GM18867 (cell line): ENCODE measurements around the gene SNX9.
"Not testable (repeated sequence)": the region's sequence is repeated elsewhere in the genome, so short reads cannot be mapped to it uniquely, and the experiment has no call there.

Experiments used
- ATAC-seq: cut with Tn5 transposase; IDR thresholded peaks from one replicate; pipeline ENCODE4 v1.9.1; 2021; ENCODE audit warnings: mild to moderate bottlenecking, moderate library complexity; ENCODE audit not compliant: unreplicated experiment

SNX9 gene

DNA sequence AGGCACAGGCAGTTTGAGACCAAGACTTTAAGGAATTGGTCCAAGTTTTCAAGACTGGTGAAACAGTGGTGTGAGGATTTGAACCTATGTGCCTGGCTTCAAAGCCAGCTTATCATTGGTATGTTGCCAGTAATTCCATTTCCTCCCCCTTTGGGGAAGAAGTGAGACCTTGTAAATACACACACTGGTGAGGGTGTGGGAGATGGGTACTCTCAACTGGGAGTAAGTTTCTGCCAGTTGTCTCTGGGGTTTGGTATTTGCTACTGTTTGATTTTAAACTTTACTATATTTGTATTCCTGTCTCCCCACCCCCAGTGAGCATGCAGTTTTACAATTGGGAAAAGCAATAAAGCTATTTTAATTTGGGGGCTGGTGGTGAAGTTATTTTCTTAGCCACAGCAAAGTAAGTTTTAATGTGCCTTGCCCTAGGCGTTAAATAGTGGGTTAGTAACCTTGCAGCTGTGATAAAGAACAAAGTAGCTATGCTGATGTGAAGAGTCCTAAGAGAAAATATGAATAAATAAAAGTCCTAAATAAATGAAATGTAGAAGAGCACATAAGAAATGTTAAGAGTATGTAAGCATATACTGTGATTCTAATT, 31.0 kb downstream of the SNX9 start:
- no peak for ATAC-seq

DNA sequence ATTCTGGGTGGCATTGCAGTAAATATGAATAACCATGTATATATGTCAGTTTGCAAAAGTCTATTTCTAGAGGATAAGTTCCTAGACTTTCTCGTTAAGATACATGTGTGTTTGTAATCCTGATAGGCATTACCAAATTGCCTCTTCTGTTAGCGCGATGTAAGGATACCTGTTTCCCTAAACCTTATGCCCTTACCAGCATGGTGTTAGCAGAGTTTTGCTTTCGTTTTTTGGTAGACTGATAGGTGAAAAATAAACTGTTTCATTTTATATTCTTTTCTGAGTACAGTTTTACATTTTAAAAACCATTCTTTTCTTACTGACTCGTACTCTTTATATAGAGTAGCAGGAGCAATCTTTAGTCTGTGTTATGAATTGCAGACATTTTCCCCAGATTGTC, 32.3 kb downstream of the SNX9 start:
- no peak for ATAC-seq

DNA sequence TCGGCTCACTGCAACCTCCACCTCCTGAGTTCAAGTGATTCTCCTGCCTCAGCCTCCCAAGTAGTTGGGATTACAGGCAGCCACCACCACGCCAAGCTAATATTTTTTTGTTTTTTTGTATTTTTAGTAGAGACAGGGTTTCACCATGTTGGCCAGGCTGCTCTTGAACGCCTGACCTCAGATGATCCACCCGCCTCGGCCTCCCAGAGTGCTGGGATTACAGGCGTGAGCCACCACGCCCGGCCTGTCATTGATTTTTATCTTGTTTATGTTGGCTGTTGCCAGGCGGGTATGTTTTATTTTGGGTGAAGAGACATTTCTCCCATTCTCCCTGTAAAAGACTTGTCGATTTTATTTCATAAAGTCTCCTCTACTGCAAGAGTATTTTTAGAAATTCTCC, 32.8 kb downstream of the SNX9 start:
- ATAC-seq: not testable (repeated sequence)

DNA sequence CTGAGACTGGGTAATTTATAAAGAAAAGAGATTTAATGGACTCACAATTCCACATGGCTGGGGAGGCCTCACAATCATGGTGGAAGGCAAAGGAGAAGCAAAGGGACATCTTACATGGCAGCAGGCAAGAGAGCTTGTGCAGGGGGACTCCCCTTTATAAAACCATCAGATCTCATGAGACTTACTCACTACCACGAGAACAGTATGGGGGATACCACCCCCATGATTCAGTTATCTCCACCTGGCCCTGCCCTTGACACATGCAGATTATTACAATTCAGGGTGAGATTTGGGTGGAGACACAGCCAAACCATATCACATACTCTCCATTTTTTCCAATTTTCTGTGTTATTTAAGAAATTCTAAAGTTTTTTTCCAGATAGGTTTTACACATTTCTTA, 35.6 kb downstream of the SNX9 start:
- not testable (repeated sequence) for ATAC-seq

DNA sequence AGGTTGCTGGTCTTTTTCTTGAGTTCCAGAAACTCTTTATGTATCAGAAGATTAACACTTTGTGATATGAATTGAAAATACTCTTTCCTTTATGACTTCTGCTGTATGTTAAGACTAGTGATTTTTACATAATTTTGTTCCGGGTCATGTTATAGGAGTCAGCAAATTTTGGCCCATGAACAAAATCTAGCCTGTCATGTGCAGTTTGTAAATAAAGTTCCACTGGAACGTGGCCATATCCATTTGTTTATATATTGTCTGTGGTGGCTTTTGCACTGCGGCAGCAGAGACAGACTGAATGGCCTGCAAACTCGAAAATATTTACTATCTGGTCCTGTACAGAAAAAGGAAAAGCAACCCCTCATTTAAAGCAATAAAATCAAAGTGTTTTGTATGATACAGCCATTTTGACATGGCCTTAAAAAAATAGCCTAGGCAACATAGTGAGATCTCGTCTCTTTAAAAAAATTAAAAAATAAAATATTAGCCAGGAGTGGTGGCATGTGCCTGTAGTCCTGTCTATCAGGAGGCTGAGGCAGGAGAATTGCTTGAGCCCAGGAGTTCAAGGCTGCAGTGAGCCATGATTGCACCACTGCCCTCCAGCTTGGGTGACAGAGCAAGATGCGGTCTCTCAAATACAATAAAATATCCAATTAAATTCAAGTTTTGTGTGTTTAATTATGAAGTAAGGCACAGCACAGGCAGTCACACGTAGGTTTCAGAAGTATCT, 36.9 kb downstream of the SNX9 start:
- ATAC-seq: no peak

DNA sequence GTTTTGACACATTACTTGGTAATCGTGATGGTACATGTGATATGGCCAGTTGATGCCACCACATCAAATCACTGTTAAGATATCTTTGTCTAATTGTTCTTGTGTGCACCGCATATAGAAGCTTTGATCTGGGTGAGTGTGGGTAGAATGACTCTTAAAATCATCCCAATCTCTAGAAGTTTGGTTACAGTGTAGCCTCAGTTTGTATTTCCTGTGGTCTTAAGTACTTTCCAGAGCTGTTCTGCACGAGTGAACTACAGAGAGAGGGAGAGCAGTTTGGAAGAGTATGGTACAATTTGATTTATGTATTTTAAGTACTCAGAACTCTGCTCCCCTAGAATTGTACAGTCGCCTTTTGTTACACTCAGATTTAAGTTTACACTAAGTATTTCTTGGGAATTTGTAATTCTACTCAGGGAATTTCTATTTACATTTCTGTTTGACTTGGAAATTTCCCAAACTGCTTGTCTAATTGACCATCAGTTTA, 37.5 kb downstream of the SNX9 start:
- no peak for ATAC-seq

DNA sequence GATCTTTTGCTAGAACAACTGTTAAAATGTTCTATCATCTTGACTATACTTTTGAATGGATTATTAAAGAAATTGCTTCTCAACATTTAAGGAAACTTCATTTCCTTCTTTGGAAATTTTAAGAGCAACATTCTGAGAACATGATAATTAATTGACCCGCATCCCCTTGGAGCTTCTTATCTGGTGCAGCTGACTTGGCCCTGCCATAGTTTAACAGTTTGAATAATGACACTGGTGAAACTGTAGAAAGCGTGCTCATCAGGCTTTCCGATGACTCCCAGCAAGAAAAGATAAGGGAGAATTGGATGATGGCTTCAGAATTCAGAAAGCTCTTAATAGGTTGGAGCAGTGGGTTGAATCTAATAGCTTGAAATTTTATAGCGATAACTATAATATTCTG, 38.1 kb downstream of the SNX9 start:
- ATAC-seq: no peak

DNA sequence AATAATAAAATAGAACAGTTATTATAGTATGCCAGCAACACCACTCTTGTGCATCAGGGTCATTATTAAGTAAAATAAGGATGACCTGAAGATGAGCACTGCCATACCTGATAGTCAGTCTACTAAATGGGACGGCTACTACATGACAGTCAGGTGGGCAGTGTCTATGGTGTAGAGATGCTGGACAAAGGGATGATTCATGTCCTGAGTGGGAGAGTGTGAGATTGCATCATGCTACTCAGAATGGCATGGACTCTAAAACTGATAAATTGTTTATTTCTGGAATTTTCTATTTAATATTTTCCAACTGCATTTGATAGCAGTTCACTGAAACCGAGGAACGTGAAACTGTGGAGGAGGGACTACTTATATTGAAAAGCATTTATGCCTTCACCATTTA, 38.8 kb downstream of the SNX9 start:
- ATAC-seq: no peak

DNA sequence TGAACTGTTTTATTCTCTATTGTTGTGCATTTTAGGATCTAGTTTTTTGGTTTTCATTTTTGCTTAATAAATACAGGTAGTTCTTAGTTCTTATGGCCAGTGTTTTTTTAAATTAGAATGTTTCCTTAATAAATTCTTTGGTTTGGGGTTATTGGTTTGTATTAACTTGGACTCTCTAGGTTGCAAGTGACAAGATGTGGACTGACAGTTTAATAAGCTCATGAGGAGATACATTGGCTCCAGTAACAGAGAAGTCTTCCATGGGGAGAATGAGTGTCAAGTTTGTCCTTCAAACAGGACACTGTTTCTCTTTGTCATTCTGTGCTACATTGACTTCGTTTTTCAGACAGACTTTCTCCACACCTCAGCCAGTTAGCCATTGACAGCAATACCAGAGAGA, 39.7 kb downstream of the SNX9 start:
- ATAC-seq: no peak

DNA sequence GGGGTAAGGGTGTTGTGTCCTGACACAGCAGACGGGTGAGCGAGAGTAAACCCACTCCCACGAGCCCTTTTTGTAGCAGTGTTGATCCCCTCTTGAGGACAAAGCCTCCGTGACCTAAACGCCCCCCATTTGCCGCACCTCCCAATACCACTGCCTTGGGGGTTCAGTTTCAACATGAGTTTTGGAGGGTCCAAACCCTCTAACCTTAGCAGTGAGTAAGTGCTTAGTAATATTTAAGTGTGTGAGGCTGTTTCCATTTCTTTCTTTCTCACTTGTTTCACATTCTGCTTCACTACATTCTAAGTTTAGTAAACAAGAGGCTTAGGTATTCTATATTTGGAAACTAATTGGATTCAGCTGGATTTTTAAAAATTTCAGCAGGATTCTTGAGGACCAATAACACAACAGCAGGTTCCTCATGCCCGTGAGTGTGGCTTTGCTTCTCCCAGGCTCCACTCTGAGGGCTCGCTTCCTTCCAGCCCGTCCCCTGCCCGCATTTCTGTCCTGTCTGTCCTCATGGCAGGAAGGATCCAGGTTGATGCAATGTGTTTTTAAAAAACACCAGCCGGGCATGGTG, 41.2 kb downstream of the SNX9 start:
- no peak for ATAC-seq

DNA sequence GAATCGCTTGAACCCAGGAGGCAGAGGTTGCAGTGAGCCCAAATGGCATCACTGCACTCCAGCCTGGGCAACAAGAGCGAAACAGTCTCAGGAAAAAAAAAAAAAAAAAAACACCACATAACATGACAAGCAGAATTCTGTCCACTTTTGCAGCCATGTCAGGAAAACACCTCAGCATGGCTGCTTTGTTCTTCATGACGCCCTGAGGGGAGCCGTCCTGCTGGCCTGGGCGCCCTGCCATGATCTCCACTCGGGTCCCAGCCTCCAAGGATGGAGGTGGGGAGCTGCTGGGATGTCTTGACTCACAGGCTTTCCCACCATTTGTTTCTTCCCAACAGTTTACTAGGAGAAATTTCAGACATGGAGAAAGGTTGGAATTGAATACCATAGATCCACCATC, 42.2 kb downstream of the SNX9 start:
- no peak for ATAC-seq

DNA sequence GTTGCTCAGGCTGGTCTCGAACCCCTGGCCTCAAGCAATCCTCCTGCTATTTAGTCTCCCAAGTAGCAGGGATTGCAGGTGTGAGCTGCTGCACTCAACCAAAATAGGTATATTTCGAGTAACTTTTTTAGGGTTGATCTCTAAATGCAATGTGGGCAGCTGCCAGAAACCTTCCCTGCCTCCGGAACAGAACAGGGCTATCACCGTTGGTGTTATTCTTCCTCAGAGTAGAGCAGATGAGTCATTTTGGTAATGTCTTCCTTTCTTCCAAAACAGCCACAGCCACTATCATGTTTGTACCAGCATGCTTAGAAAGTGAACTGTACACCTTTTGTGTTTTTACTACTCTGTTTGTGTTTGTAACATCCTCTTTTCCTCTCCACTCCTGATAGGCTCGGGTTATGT, 44.1 kb downstream of the SNX9 start:
- no peak for ATAC-seq

DNA sequence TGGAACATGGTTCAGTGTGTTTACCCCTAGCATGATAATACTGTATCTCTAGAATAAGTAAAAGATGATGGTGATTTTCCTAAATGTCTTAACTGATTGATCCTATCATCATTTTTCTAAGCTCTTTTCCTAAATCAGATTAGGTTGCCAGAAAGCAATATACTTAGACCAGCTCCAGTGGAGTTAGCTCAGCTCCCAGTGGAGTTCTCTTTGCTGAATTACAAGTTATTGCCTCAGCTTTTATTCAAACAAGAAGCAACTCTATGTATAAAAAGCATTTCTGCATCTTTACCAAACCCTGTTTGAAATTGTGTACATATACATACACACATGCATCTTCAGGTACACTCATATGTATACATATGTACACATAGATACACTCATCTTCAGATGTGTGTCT, 44.9 kb downstream of the SNX9 start:
- no peak for ATAC-seq

DNA sequence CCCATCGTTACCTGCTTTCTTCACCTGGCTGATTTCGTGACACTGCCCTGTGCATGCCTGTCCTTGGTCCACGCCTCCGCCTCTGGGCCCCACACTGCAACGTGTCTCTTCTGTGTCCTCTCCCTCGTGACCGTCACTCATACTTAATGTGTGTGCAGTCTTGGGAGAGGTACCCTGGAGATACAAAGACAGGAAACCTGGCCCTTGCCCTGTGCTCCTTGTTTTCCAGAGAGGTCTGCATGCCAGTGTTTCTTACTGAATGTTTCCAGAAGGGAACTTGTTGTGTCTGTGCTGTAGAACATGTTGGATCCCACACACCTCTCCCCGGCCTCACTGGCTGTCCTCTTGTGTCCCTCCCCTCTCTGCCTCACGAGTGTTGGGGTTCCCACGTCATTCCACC, 45.8 kb downstream of the SNX9 start:
- no peak for ATAC-seq

DNA sequence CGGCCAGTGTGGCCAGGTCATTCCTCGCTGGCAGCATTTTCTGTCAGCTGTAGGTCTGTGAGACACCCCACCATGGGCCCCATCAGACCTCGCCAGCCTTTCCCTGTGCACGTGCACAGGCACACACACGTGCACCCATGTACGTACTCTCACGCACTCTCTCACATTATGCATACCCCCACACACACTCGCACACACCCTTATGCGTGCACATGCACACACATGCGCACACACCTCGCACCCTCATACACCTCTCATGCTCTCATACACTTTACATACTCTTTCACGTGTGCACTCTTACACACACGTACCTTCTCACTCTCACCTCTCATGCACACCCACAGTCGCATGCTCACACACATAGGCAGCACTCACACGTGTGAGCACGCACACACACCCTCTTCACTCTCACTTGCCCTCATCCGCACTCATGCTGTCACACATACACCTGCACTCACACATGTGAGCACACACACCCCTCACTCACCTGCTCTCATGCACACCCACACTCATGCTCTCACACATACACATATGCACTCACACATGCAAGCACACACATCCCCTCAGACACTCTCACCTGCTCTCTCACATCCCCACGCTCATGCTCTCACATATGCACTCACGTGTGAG, 46.7 kb downstream of the SNX9 start:
- no peak for ATAC-seq

DNA sequence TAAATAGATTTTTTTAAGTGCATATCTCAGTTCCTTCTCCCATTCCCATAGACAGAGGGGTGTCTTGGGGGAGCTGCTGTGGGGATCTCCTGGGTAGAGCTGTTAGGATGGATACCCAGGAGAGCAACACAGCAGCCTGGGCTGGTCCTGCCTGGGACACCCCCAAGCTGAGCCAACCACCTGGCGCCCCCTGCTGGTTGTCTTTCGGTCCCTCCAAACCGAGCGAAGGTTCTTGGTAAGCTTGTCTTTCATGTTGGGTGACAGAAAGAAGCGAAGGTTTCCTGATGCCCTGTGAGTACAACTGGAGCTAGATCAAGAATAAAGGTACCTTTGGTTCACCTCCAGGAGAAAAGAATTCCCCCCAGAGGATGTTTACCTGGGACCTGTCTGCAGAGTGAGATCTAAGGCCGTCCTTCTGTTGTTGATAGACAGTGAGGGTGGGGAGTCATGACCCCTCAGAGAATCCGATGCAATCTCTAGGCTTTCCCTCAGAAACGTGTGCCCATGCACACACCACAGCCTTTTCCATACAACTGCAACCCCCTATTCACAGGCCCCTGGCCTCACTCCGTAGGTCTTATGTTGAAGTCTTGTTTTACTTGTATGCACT, 50.8 kb downstream of the SNX9 start:
- peak; percentile 77 for ATAC-seq

DNA sequence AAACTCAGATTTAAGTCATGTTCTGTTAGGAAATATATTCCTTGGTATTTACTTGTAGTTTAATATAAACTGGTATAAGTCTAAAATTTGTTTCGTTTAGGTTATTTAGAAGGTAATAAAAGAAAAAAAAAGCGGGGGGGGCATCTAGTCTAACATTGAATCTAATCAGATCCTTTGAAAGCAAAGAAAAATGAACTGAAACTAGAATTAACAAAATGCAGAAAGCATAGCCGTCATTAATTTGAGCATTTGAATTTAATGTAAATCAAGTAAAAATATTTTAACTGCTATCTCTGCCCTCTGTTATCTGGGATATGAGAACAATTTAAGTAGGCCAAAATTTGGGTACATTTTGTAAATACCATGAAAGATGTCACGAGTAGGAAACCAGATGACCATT, 54.1 kb downstream of the SNX9 start:
- ATAC-seq: no peak

DNA sequence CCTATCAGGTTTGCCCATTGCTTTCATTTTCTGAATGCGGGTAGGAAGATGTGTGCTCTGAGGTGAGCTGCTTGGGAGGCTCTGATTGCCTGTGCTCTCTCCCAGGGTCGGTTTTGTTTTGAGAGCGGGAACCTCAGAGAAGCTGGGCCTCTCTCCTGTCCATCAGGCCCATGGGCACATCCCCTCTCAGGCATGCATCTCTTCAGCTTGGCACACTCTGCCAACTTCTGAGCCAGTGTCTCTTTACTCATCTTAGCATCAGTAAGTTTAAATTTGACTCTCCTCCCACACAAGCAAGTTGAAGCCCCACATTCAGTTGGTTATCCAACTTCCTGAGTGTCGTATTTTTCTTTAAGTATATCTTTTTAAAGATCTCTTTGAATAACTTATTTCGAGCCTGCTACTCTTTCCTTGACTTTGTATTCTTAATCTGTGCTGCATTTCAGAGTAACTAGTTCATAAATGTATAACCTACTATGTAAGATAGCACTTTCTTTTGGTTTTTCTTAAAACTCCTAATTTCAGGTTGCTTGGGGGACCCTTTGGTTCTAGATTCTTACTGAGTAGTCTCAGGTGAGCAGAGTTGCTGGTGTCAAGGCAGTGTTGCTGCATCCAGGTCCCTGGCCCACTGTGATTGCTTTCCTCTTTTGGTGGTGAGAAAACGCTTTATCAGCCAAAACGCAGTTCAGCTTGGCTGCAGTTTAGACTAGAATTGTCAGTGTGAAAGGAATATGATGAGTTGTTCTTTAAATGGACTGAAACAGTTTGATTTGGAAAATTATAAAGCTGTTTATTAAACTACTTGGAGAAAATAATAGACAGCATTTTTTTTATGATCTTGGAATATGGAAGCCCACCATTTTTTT, 54.8 kb downstream of the SNX9 start:
- ATAC-seq: no peak

DNA sequence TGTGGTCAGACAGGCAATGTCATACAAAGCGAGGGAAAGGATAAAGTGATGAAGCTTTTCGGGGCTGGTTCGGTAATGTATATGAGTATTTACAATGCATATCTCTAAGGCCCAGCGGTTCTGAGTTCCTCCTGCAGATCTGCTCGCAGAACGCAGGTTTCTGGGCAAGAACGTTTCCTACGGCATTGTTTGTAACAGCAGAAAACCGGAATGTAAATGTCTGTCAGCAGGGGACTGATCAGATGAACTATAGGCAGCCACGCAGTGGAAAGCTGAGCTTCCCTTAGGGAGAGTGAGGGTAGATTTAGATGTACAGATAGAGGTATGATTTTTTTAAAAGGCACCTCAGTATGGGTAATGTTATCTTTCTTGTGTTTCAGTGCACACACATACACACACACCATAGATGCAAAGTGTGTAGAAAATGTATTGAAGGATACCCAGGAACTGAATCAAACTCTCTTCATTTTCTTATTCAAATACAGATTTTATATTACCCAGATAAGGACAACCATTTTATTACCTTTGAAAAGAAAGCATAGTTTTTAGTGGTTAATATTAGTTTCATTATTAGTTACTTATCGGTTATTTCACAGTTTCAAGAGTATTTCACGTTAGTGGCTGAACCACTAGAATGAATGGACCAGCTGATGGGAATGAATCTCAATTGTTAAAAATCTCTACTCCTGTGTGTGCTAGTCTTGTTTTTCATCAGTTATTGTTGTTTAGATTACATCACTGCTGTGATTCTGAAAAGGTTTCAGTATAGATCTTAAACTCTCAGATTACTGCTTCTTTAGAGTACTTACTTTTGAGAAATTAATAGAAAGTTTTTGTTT, 56.2 kb downstream of the SNX9 start:
- ATAC-seq: peak; percentile 94

DNA sequence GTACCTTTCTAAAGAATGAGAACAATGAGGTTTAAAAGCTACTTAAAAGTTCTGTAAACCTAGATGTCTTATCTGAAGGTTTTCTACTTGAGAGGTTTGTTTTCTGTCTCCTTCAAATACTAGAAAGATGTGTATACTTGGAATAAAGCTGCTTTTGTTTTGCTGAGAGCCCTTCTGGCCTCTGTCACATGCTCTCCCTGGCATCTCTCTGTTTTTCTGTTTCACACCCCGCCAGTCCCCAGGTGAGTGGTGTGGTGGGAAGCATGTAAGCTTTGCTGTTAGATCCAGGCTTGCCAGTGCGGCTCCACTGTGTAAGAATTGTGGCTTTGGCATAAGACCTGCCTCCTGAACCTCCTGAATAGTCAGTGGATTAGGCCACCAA, 56.8 kb downstream of the SNX9 start:
- ATAC-seq: peak; percentile 47
